GM19397 (cell line): ENCODE data around the gene SLC36A1.
"Not testable (repeated sequence)": the region's sequence is repeated elsewhere in the genome, so short reads cannot be mapped to it uniquely, and the experiment has no call there.

Experiments
- ATAC-seq: cut with Tn5 transposase; IDR thresholded peaks from one replicate; pipeline ENCODE4 v1.9.1; 2021; ENCODE audit warnings: mild to moderate bottlenecking, moderate library complexity; ENCODE audit not compliant: unreplicated experiment

The SLC36A1 gene

DNA sequence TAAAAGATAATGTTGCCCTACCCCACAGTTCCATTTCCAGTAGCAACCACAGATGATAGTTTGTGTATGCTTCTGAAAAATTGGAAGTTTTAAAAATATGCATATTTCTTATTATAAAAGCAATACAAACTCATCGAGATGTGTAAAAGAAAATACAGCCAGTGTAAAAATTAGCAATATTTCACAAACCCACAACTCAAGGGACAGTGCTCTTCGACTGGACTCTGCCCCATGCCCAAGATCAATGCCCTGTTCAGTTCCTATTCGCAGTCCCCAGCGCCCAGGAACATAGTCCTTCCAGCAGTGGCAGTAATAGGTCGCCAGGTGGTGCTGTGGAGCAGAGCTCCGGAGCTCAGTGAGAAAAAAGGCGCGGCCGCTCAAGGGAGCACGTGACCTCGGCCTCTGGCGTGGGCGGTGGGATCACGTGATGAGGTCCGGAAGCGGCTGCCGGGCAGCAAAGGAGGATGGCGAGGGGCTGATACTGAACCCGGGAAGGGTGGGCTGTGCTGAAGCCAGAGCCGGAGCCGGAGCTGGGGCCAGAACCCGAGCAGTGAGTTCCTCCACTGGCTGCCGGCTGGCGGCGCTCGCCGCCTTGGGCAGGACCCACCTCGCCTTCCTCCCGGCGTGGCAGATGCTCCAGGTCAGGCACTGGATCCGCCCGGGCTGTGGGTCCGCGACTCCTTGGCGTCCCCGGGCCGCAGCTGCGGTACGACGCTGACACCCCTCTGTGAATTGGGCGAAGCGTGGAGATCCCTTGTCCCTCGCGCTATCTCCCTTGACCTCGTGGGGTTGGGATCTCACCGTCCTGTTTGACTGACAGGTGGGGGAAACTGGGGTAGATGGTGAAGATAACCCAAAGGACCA lies at the start of gene SLC36A1:
Gene SLC36A1 (plus strand): TSS at position 430 of the 864 bp plus-strand sequence. CDS start 11,190 bp downstream, outside the sequence.
- ATAC-seq = peak; percentile 88

DNA sequence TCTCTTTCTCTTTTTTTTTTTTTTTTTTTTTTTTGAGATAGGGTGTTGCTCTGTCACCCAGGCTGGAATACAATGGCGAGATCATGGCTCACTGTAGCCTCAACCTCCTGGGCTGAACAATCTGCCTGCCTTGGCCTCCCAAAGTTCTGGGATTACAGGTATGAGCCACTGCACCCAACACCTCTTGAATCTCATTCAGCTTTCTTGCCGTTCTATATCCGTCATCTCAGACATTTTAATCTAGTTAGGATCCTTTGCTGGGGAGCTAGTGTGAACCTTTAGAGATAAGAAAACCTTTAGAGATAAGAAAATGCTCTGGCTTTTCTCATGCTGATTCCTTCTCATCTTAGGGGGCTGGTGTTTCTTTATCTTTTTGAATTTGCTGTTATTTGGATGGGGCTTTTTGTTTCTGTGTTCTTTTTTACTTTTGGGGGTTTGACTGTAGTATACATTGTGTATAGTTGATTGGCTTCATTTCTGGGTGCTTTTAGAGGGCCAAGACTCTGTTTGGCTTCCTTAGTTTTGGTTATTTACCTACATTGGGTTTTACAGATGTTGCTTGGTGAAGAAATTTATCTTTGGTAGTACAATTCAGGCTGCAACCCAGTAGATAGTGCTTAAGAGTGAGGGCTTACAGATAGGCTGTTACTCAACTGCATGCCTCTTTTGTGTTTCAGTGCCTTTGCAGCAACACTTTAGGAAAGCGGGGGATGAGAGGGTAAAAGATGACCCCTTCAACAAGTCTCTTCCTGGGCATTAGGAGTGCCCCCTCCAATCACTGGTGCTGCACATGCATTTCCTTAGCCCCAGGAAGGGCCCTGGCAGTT lies 41.9 kb upstream of the SLC36A1 start:
- ATAC-seq = no peak

DNA sequence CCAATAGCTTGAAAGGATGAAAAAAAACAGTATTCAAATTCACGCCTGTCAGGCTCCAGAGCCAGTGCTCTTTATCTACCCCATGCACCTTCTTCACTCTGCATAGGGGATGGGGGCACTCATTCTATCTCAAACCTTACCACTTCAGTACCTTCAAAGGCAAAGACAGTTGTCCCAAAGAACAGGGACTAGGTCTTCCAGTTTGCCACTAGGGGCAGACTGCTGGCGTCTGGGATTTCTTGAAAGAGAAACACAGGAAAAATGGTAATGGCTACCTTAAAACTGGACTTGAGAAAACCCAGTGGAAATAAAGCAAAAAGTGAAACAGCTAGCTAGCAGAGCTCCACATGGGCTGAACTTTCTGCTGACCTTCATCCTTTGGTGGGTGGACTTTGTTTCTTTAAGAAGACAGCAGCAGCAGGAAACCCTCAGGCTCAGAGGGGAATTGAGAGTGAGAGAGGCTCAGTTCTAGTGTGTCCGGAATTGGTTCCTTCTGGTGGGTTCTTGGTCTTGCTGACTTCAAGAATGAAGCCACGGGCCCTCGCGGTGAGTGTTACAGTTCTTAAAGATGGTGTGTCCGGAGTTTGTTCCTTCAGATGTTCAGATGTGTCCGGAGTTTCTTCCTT lies 41.0 kb upstream of the SLC36A1 start:
- ATAC-seq = no peak

DNA sequence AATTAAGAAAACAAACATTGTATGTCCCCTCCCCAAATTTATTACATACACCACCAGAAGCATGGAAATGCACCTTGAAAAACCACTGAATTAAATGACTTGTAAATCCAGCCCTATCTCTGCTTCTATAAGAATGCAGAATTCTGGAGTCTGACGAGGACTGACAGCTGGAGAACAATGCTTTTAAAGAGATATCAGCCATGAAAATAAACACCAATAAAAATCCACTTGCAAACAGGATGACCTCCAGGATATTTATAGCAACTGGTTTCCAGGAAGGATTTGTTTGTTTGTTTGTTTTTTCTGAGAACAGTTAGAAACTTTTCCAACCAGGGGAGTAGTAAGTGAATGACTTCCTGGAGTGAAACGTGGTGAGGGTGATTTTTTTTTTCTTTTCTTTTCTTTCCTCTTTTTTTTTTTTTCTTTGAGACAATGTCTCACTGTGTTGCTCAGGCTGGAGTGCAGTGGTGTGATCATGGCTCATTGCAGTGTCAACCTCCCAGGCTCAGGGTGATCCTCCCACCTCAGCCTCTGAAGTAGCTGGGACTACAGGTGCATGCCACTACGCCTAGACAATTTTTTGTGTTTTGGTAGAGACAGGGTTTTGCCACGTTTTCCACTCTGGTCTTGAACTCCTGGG lies 38.7 kb upstream of the SLC36A1 start:
- no peak for ATAC-seq

DNA sequence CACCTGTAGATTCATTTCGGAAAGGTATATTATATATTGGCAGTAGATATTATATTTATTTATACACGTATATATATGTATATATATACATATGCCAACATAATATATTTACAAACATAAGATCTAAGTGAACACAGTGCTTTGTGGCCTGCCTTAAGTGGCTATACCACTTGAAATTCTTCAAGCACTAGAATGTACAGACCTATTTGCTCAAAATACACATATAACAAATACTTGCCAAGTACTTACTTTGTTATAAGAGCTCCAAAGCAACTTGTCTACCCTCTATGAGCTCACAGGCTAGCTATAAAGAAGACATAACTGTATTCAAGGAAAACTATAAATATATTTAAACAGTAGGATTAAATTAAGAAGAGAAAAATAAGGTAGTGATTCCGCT lies 33.6 kb upstream of the SLC36A1 start:
- no peak for ATAC-seq

DNA sequence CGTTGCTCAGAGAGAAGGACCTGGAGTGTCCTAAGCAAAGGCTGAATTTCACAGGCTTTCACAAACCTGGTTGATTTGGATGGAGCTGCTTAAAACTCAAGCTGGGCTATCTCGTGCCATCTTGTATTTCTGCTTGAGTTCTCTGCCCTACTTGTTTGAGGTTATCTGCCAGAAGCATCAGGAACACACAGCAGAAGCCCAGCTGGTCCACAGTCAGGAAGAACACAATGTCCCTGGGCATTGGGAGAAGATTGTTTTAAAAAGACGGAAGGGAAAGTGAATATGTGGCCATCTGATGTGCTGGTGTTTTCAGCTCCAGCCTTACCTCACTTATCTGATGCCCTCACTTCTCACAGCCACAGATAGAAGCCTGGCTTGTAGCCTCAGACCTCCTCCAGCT lies 32.9 kb upstream of the SLC36A1 start:
- no peak for ATAC-seq

DNA sequence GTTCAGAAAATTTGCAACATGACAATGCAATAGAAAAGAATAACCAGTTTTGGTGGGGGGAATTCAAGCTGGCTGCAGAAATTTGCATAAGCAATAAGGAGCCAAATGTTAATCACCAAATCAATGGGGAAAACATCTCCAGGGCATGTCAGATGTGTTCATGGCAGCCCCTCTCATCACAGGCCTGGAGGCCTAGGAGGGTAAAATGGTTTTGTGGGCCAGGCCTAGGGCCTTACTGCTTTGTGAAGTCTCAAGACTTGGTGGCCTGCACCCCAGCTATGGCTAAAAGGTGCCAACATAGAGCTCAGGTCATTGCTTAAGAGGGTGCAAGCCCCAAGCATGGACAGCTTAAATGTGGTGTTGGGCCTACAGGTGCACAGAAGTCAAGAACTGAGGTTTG lies 29.7 kb upstream of the SLC36A1 start:
- ATAC-seq = no peak

DNA sequence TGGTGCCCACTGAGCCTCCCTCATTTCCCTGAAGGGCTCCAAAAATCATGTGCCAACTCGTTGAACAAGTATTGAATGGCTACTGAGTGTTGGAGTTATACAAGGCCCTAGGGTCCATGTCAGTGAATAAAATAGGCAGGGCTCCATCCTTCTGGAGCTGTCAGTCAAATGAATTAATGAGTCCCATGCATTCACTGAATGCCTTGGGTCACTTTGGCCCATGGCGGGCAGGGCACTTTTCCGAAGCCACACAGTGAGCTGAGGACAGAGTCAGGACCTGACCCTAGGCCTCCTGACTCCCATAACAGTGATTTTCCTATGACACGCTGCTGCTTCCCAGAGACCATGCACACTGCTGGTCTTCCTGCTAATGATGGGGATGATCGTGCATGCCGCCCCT lies 27.3 kb upstream of the SLC36A1 start:
- ATAC-seq = no peak

DNA sequence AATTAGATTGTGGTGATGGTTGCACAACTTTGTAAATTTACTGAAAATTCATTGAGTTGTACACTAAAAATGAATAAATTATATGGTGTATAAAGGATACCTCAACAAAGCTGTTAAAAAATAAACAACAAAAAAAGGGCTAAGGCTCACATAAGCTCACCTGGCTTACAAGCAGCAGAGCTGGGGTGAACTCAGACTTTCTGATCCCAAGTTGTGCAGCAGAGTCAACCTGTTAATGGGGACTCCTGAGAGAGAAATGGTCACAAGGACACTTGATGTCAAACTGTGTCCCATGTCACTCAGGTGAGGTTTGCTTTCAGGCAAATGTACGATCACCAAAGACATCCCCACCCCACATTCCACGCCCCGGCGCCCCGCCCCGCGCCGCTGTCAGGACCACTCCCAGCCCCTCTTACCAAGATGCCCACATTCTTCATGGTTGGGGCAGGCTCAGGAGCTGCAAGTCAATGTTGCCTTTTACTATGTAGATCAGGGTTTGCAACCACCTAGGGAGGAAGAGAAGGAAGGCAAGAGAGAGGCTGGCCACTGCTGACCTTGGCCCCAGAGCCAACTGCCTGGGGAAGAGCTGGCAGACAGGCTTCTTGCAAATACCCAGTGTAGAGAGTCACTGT lies 22.4 kb upstream of the SLC36A1 start:
- no peak for ATAC-seq

DNA sequence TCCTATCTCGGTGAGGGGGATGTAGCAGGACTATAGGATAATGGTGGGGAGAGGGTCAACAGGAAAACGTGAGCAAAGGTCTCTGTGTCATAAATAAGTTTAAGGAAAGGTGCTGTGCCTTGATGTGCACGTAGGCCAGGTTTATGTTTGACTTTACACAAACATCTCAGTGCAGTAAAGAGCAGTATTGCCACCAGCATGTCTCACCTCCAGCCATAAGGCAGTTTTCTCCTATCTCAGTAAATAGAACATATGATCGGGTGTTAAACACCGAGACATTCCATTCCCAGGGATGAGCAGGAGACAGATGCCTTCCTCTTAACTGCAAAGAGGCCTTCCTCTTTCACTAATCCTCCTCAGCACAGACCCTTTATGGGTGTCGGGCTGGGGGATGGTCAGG lies 21.1 kb upstream of the SLC36A1 start:
- ATAC-seq = not testable (repeated sequence)

DNA sequence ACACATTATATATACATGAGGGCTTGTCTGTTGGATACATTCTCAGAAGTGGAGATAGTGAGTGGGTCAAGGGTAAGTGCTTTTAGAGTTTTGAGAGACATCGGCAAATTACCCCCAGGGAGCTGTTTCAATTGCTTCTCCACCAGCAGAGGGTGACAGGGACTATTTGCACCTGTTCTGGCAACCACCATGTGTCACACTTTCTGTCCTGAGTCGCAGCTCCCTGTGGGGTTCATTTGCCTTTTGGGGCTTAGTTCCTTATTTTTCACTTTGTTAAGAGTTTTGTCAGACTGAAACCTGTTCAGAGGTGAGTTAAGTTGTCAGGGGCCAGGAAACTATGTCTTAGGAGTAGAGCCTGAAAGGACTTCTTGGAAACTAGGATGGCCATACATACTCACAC lies 20.1 kb upstream of the SLC36A1 start:
- peak; percentile 98 for ATAC-seq

DNA sequence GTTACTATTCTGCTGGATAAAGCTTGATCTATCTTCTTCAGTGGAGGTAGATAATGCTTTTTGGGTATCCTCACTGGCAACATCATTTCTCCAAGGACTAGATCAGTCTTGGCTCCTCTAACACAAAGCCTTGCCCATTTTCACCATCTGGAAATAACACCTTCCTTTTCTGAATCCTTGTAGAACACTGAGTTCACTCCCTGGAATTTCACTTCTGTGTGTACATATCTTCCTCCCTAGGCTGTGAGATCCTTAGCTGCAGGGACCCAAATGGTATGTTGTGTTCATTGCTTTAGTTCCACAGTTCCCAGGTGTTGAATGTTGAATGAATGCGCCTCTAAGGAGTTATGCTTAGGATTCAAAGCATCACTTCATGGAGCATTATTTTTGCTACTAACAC lies 16.7 kb upstream of the SLC36A1 start:
- ATAC-seq = no peak

DNA sequence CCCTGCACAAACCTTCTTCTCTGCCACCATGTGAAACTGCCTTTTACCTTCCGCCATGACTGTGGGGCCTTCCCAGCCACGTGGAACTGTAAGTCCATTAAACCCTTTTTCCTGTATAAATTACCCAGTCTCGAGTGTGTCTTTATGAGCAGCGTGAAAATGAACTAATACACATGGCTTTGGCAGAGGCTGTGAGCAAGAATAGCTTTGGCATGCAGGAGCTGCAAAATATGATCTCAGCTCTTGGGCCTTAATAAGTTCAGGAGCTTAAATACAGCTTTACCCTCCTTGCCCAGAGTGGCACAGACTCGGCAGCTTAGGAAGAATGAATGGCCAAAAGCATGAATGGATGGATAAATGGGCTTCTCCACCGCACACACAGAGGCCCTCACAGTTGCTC lies 15.7 kb upstream of the SLC36A1 start:
- no peak for ATAC-seq

DNA sequence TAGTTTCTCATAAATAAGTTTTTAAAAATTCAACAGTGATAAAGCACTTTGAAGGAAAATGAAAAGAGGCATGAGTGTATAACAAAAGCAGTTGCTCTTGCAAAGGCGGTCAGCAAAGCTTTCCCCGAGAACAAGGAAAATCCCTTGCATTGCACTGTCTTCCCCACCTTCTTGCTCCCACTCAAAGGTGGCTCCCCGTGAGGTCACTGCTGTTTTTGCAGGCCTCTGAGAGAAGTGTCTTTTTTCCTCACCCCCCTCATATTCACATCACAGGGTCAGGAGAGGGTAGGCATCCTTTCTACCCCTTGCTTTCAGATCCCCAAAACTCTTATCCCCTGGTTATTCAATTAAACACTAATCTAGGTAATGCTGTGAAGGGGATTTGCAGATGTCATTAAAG lies 15.2 kb upstream of the SLC36A1 start:
- no peak for ATAC-seq

DNA sequence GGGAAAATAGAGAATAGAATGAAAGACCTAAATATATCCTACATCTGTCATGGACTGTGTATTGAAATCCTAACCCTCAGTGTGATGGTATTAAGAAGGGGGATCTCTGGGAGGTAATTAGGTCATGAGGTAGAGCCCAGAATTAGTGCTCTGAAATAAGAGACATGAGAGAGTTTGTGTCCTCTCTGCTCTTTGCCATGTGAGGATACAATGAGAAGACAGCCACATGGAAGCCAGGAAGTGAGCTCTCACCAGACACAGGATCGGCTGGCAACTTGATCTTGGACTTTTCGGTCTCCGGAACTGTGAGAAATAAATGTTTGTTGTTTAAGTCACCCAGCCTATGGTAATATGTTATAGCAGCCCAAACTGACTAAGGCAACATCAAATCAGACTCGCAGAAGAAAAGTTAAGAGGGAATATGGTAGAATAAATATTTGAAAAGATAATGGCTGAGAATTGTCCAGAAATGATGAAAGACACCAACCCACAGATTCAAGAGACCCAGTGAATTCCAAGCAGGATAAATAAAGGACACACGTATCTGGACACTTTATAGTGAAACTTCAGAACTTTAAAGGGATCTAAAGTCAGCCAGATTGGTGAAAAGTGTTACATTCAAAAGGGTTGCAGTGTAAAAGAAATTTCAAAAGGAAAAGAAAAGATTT lies 12.7 kb upstream of the SLC36A1 start:
- ATAC-seq = no peak

DNA sequence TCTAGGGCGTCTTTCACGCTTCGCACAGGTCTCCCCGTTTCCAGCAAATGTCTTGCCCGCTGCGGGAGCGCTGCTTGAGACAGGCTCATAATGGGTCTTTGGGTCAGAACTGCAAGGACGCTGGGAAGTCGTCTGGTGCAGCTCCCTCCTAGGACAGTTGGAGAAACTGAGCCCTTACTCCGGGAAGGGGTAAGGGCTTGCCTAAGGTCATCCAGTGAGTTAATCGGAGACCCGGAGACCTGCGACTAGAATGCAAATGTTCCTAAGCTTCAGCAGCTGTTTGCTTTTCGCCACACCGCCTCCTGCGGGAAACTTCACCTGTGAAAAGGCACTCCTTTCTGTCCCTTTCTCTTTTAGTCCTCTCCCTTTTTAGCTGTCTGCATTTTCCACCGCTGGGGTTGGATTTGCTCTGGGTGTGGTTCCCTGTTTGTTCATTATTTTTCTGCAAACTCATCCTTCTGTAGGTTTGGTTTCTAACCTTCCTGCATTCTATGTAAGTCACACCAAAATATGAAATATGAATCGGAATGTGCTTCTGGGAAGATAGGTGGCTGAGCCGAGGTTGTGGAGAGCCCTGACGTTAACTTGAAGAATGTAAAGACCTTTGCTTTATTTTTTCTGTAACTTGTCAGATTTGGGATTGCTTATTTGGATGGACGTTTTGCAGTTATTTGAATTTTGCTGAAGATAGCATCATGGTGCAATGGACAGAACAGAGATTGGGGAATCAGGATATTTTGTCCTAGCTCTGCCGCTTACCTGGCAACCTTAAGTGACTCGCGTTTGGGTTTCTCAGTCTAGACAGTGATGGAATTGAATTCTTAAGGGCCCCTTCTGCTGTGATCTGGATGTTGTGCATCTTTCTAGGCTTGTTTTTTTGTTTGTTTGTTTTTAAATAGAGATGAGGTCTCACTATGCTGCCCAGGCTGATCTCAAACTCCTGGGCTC lies 909 bp downstream of the SLC36A1 start:
- peak; percentile 14 for ATAC-seq

DNA sequence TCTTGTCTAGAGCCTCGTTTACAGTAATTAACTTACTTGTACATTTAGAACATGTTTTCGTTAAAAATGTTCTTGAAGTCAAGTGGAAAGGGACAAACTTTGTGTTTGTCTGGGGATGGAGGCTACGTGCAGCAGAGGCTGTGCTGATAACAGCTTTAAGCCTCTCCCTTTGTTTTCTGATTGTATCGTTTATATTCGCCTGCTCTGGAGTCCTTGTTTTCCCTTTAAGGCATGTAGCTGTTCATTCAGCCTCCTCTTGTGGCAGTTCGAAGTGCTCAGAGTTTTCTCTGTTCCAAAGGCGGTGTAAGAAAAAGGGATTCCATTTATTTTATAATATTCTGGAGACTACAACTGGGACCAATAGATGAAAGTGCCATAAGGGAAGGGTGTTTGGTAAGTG lies 1.9 kb downstream of the SLC36A1 start:
- no peak for ATAC-seq

DNA sequence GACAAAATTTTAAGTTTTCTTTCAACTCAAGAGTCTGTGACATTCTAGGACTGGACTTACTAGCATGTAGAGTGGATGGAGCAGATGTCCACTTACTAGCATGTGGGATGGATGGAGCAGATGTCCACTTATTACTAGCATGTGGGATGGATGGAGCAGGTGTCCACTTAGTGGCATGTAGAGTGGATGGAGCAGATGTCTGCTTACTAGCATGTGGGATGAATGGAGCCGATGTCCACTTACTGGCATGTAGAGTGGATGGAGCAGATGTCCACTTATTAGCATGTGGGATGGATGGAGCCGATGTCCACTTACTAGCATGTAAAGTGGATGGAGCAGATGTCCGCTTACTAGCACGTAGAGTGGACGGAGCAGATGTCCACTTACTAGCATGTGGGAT lies 2.4 kb downstream of the SLC36A1 start:
- ATAC-seq = no peak

DNA sequence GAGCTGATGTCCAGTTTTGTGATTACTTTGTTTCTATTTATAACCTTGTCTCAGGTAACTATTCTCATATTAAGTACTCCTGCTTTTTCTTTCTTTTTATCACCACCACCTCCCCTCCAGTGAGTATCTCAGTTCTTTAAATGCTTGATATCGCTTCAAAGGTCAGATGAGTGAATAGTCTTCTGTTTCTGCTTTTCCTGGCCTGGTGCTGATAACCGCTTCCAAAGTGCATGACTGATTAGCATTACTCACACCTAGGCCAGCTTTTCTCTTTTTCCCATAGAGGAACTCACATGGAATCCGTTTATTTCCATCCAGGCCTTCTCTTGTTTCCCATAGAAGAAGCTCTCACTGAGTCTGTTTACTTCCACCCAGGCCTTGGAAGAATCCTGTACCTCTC lies 3.2 kb downstream of the SLC36A1 start:
- no peak for ATAC-seq
